ENCODE results near the gene PCDH9.

PCDH9 gene

DNA sequence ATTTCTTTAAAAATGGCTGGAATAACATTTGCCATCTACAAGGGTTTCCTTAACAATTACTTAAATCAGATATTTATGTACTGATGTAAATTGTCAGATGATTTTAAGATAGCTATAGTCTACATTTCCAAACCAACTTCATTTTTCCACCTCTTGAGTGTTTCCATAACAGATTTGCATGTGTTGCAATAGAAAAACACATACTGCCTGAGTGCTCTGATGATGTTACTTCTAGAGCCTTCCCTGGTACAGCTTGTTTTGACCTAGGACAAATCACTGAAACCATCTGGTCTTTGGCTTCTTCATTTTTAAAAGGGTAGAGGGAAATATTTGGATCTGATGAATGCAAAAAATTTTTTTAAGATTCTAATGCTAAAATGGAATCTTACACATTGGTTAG is 245.9 kb downstream of the PCDH9 start:
- peaks cover 12% of the 10 kb centered on the region for H3K9me3 Mint-ChIP-seq
- no peaks in the 10 kb centered on the region for H3K36me3 Mint-ChIP-seq (ENCODE audit: low read depth)
- H3K27me3 Mint-ChIP-seq: no peaks in the 10 kb centered on the region
- H3K4me1 Mint-ChIP-seq (ENCODE audit: low read depth): no peaks in the 10 kb centered on the region
- no peak overlapping the region for H3K4me3 Mint-ChIP-seq
- intact Hi-C loops (cut with micrococcal nuclease): no loop called here
- no peak overlapping the region for H3K27ac Mint-ChIP-seq

- Mint-ChIP-seq H3K4me1 (ENCODE audit: low read depth) (no peaks in the 10 kb centered on the region), H3K9me3 (peaks cover 12% of the 10 kb centered on the region), H3K27ac (no peak overlapping the region), H3K27me3 (no peaks in the 10 kb centered on the region), H3K4me3 (no peak overlapping the region), H3K36me3 (ENCODE audit: low read depth) (no peaks in the 10 kb centered on the region)
- intact Hi-C loops (cut with micrococcal nuclease): no loop called here
These were observed 248.2 kb downstream of the PCDH9 start for GRCh38 chr13:66981912-66982311.

GRCh38 chr13:66977161-66977560 is 253.0 kb downstream of the PCDH9 start:
- H3K4me3 Mint-ChIP-seq: no peak overlapping the region
- no peaks in the 10 kb centered on the region for H3K36me3 Mint-ChIP-seq (ENCODE audit: low read depth)
- H3K27me3 Mint-ChIP-seq: no peaks in the 10 kb centered on the region
- no peaks in the 10 kb centered on the region for H3K4me1 Mint-ChIP-seq (ENCODE audit: low read depth)
- no peak overlapping the region for H3K27ac Mint-ChIP-seq
- intact Hi-C loops (cut with micrococcal nuclease): no loop called here
- H3K9me3 Mint-ChIP-seq: peaks cover 12% of the 10 kb centered on the region

GRCh38 chr13:66974889-66975288 is 255.2 kb downstream of the PCDH9 start:
- Mint-ChIP-seq H3K27ac (no peak overlapping the region), H3K4me1 (ENCODE audit: low read depth) (no peaks in the 10 kb centered on the region), H3K9me3 (peaks cover 6% of the 10 kb centered on the region), H3K4me3 (no peak overlapping the region), H3K36me3 (ENCODE audit: low read depth) (no peaks in the 10 kb centered on the region), H3K27me3 (no peaks in the 10 kb centered on the region)
- intact Hi-C loops (cut with micrococcal nuclease): no loop called here

GRCh38 chr13:66974174-66974573 is 256.0 kb downstream of the PCDH9 start:
- H3K27ac Mint-ChIP-seq: no peak overlapping the region
- H3K4me1 Mint-ChIP-seq (ENCODE audit: low read depth): no peaks in the 10 kb centered on the region
- H3K27me3 Mint-ChIP-seq: no peaks in the 10 kb centered on the region
- intact Hi-C loops (cut with micrococcal nuclease): no loop called here
- H3K36me3 Mint-ChIP-seq (ENCODE audit: low read depth): no peaks in the 10 kb centered on the region
- H3K9me3 Mint-ChIP-seq: no peaks in the 10 kb centered on the region
- no peak overlapping the region for H3K4me3 Mint-ChIP-seq

- Mint-ChIP-seq H3K4me3 (no peak overlapping the region), H3K4me1 (ENCODE audit: low read depth) (no peaks in the 10 kb centered on the region), H3K27ac (no peak overlapping the region), H3K36me3 (ENCODE audit: low read depth) (no peaks in the 10 kb centered on the region), H3K27me3 (no peaks in the 10 kb centered on the region), H3K9me3 (no peaks in the 10 kb centered on the region)
- intact Hi-C loops (cut with micrococcal nuclease): no loop called here
These were observed 257.5 kb downstream of the PCDH9 start for GRCh38 chr13:66972659-66973058.

DNA sequence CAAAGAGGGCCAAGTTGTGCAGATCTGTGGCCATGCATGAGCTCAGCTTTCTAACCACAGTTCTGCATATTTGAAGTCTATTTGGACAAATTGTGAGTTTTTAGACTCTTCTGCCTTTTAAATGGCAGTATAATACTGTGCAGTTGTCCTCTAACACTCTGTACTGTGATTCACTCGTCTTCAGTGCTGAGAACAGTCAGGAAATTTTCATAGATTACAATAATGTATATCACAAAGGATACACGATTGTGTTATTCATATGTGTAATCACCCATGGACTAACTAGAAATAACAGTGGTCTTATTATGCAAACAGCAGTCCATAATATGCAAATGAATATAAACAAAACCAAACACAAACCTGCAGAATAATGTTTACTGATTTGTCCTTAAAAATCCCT is 259.1 kb downstream of the PCDH9 start:
- intact Hi-C loops (cut with micrococcal nuclease): no loop called here
- H3K9me3 Mint-ChIP-seq: no peaks in the 10 kb centered on the region
- no peaks in the 10 kb centered on the region for H3K27me3 Mint-ChIP-seq
- no peak overlapping the region for H3K27ac Mint-ChIP-seq
- no peaks in the 10 kb centered on the region for H3K36me3 Mint-ChIP-seq (ENCODE audit: low read depth)
- no peaks in the 10 kb centered on the region for H3K4me1 Mint-ChIP-seq (ENCODE audit: low read depth)
- no peak overlapping the region for H3K4me3 Mint-ChIP-seq

DNA sequence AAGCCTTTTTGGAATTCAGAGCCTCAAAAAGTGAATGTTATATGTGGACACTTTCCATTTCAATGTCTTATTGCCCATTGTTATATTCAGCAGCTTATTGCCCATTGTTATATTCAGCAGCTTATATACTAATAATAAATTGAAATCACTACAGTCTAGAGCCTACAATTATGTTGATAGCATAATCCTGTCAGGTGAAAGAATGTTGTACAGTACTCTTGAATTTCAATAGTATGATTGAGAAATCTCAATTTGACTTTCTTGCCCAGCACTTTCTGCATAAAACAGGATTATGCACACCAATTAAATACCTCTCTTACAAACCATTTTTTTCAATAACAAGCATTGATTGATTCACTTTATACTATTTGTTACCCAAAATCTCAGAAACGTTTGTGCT is 260.8 kb downstream of the PCDH9 start:
- Mint-ChIP-seq H3K4me3 (no peak overlapping the region), H3K4me1 (ENCODE audit: low read depth) (no peaks in the 10 kb centered on the region), H3K36me3 (ENCODE audit: low read depth) (no peaks in the 10 kb centered on the region), H3K9me3 (no peaks in the 10 kb centered on the region), H3K27ac (no peak overlapping the region), H3K27me3 (no peaks in the 10 kb centered on the region)
- intact Hi-C loops (cut with micrococcal nuclease): no loop called here

DNA sequence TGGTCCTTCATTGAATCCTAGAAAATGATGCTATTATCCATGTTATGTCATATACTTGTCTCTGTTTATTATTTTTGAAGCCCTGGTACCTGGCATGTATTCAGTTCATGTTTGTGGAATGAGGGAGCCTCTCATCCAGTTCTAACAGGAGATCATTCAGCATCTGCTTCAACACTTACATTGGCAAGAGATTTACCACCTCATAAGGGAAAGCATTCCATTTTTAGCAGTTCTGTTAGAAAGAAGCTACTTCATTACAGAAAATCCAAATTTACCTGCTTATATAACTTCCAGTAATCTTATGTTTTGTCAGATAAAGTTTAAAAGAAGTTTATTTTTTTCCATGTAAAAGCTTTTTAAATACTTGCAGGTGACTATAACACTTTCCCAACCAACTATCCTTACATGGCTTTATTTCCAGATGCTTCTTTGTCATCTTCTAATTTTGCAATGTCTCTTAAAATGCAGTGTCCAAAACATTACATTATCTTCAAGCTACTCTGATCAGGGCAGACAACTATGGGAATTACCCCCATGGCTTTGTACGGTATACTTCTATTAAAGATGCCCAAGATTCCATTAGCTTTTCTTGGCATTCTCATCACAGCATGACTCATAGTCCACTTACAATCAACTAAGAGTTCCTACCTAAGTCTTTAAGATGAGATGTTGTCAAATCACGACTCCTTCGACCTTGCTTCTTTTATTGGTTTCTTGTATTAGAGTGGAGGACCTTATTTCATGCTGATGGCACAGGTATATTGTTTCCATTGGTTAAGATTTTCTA is 262.1 kb downstream of the PCDH9 start:
- H3K27ac Mint-ChIP-seq: no peak overlapping the region
- no peaks in the 10 kb centered on the region for H3K36me3 Mint-ChIP-seq (ENCODE audit: low read depth)
- intact Hi-C loops (cut with micrococcal nuclease): no loop called here
- no peaks in the 10 kb centered on the region for H3K4me1 Mint-ChIP-seq (ENCODE audit: low read depth)
- H3K4me3 Mint-ChIP-seq: no peak overlapping the region
- H3K9me3 Mint-ChIP-seq: no peaks in the 10 kb centered on the region
- H3K27me3 Mint-ChIP-seq: no peaks in the 10 kb centered on the region

- intact Hi-C loops (cut with micrococcal nuclease): no loop called here
- no peaks in the 10 kb centered on the region for H3K9me3 Mint-ChIP-seq
- H3K27ac Mint-ChIP-seq: no peak overlapping the region
- H3K27me3 Mint-ChIP-seq: no peaks in the 10 kb centered on the region
- no peaks in the 10 kb centered on the region for H3K4me1 Mint-ChIP-seq (ENCODE audit: low read depth)
- no peak overlapping the region for H3K4me3 Mint-ChIP-seq
- no peaks in the 10 kb centered on the region for H3K36me3 Mint-ChIP-seq (ENCODE audit: low read depth)
These were observed 265.0 kb downstream of the PCDH9 start for GRCh38 chr13:66965181-66965580.

- Mint-ChIP-seq H3K27me3 (no peaks in the 10 kb centered on the region), H3K27ac (no peak overlapping the region), H3K9me3 (no peaks in the 10 kb centered on the region), H3K4me3 (no peak overlapping the region), H3K36me3 (ENCODE audit: low read depth) (no peaks in the 10 kb centered on the region), H3K4me1 (ENCODE audit: low read depth) (no peaks in the 10 kb centered on the region)
- intact Hi-C loops (cut with micrococcal nuclease): no loop called here
These were observed 267.2 kb downstream of the PCDH9 start for GRCh38 chr13:66962953-66963352.

- no peaks in the 10 kb centered on the region for H3K4me1 Mint-ChIP-seq (ENCODE audit: low read depth)
- H3K36me3 Mint-ChIP-seq (ENCODE audit: low read depth): no peaks in the 10 kb centered on the region
- H3K9me3 Mint-ChIP-seq: no peaks in the 10 kb centered on the region
- H3K27ac Mint-ChIP-seq: no peak overlapping the region
- H3K4me3 Mint-ChIP-seq: no peak overlapping the region
- intact Hi-C loops (cut with micrococcal nuclease): no loop called here
- no peaks in the 10 kb centered on the region for H3K27me3 Mint-ChIP-seq
These were observed 271.5 kb downstream of the PCDH9 start for GRCh38 chr13:66958611-66959010.

- Mint-ChIP-seq H3K27me3 (no peaks in the 10 kb centered on the region), H3K27ac (no peak overlapping the region), H3K4me1 (ENCODE audit: low read depth) (no peaks in the 10 kb centered on the region), H3K4me3 (no peak overlapping the region), H3K9me3 (no peaks in the 10 kb centered on the region), H3K36me3 (ENCODE audit: low read depth) (no peaks in the 10 kb centered on the region)
- intact Hi-C loops (cut with micrococcal nuclease): no loop called here
These were observed 277.6 kb downstream of the PCDH9 start for GRCh38 chr13:66952507-66952906.

- Mint-ChIP-seq H3K4me3 (no peak overlapping the region), H3K27ac (no peak overlapping the region), H3K4me1 (ENCODE audit: low read depth) (no peaks in the 10 kb centered on the region), H3K9me3 (no peaks in the 10 kb centered on the region), H3K36me3 (ENCODE audit: low read depth) (no peaks in the 10 kb centered on the region), H3K27me3 (no peaks in the 10 kb centered on the region)
- intact Hi-C loops (cut with micrococcal nuclease): no loop called here
These were observed 278.7 kb downstream of the PCDH9 start for GRCh38 chr13:66951426-66951825.

DNA sequence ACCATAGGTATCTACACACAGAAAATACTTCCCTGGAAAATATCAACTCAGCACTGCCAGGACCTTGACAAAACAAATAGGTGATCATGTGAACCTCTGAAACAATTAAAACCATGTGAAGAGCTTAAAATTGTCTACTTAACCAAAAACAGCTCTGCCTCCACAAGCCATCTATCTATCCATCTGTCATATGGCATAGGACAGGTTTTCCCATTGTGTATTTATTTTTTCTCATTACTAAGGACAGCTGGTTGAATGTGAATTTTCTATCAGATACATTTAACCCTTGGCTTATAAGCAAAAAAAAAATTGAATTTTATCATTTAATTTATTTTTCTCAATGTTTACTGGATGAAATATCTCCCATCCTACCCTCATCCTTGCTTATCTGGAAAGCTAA is 279.5 kb downstream of the PCDH9 start:
- H3K27ac Mint-ChIP-seq: no peak overlapping the region
- H3K9me3 Mint-ChIP-seq: no peaks in the 10 kb centered on the region
- intact Hi-C loops (cut with micrococcal nuclease): no loop called here
- H3K36me3 Mint-ChIP-seq (ENCODE audit: low read depth): no peaks in the 10 kb centered on the region
- H3K4me1 Mint-ChIP-seq (ENCODE audit: low read depth): no peaks in the 10 kb centered on the region
- H3K4me3 Mint-ChIP-seq: no peak overlapping the region
- no peaks in the 10 kb centered on the region for H3K27me3 Mint-ChIP-seq

Measured in dendritic cell treated with granulocyte-macrophage colony-stimulating factor and Interleukin-4, amounts not matched to agents 40 ng/mL and 50 ng/mL, for 4 days (primary cell).